GM12878 (cell line): ENCODE results near the gene SSBP1. TPM values are rescaled to one million over a fixed set of nuclear protein-coding genes. Genes with fewer than 3 reads are reported as not detected.

Experiments
- ATAC-seq: fragments of 200-7000 bp; cut with Tn5 transposase; 3 replicates; pipeline ENCODE4 v1.9.1; 2020; ENCODE audit warnings: mild to moderate bottlenecking, moderate library complexity
- BruUV-seq: library from RNA; stranded (reverse); fragments of 400-500 nt; replicated peaks from 2 replicates; lab custom pipeline; 2021; lab: Mats Ljungman, UMichigan
- CTCF ChIA-PET: fragments of 300-600 bp; sonication (Branson Sonifier 250); formaldehyde crosslinking; extraction: SDS; loops from one replicate; lab custom pipeline; 2021; ENCODE audit warnings: inconsistent platforms; lab: Yijun Ruan, JAX
- POLR2A ChIA-PET: fragments of 350-600 bp; formaldehyde crosslinking; extraction: SDS; loops from one replicate; lab custom pipeline; 2021; ENCODE audit warnings: inconsistent platforms; lab: Charles Lee
- RAD21 ChIA-PET: fragments of 300-600 bp; sonication (Branson Sonifier 250); formaldehyde crosslinking; loops from one replicate; lab custom pipeline; 2023; ENCODE audit warnings: antibody characterized with exemption; ENCODE audit not compliant: unreplicated experiment; lab: Charles Lee
- SMC1A ChIA-PET: fragments of 300-600 bp; sonication (Branson Sonifier 250); formaldehyde crosslinking; loops from one replicate; lab custom pipeline; 2023; ENCODE audit not compliant: unreplicated experiment, uncharacterized antibody; lab: Charles Lee
- DNase-seq: peaks from one replicate; pipeline ENCODE4 v3.0.0-alpha.2; 2011; ENCODE audit warnings: low read depth, low spot score
- FAIRE-seq: peaks from 3 replicates; lab custom pipeline; 2011; peaks lifted over from hg19 to GRCh38; lab: Jason Lieb, UNC
- H2AFZ ChIP-seq: 2 replicates; pipeline ENCODE4 v1.6.0; 2011; ENCODE audit warnings: low read depth, low read length, control low read depth; ENCODE audit not compliant: control insufficient read depth
- H3K27ac ChIP-seq: 2 replicates; pipeline ENCODE4 v1.5.1; 2011; ENCODE audit warnings: control low read depth; ENCODE audit not compliant: control insufficient read depth, insufficient read depth
- H3K27me3 ChIP-seq, 2 experiments: replicated peaks in 1 of 2; 2 replicates each; pipeline versions ENCODE4 v1.6.0 to v1.6.1; 2011; ENCODE audit warnings: low read length in 1 of 2; ENCODE audit not compliant: control insufficient read depth in 2 of 2, insufficient read depth in 2 of 2
- H3K36me3 ChIP-seq, 2 experiments: 2 replicates each; pipeline ENCODE4 v1.5.1; 2011; ENCODE audit warnings: low read length in 1 of 2; ENCODE audit not compliant: control insufficient read depth in 2 of 2, insufficient read depth in 2 of 2
- H3K4me1 ChIP-seq: 2 replicates; pipeline ENCODE4 v1.6.1; 2011; ENCODE audit warnings: mild to moderate bottlenecking, low read length, moderate library complexity, mixed read lengths; ENCODE audit not compliant: control insufficient read depth, insufficient read depth
- H3K4me2 ChIP-seq: 2 replicates; pipeline ENCODE4 v1.6.0; 2011; ENCODE audit warnings: control low read depth; ENCODE audit not compliant: control insufficient read depth, insufficient read depth
- H3K4me3 ChIP-seq: fragments of 200-600 bp; sonication (generic); 2 replicates; pipeline ENCODE4 v1.5.1; 2016
- H3K79me2 ChIP-seq: 2 replicates; pipeline ENCODE4 v1.6.0; 2011; ENCODE audit warnings: low read length; ENCODE audit not compliant: control insufficient read depth, insufficient read depth
- H3K9ac ChIP-seq: 2 replicates; pipeline ENCODE4 v1.8.0; 2011; ENCODE audit warnings: low read length, control low read depth, mixed read lengths; ENCODE audit not compliant: control insufficient read depth, insufficient read depth
- H3K9me3 ChIP-seq: replicated peaks from 3 replicates; pipeline ENCODE4 v1.5.1; 2011; ENCODE audit warnings: mild to moderate bottlenecking, low read length; ENCODE audit not compliant: control insufficient read depth, insufficient read depth
- H4K20me1 ChIP-seq: 2 replicates; pipeline ENCODE4 v1.6.0; 2011; ENCODE audit not compliant: control insufficient read depth, insufficient read depth
- FOXK2 ChIP-seq: fragments of 450-650 bp; IDR thresholded peaks from 2 replicates; pipeline ENCODE4 v1.6.1; 2017; ENCODE audit warnings: mild to moderate bottlenecking, moderate library complexity
- SREBF2 ChIP-seq: IDR thresholded peaks from 2 replicates; pipeline ENCODE4 v1.6.1; 2012; ENCODE audit warnings: mild to moderate bottlenecking, low read length
- WGBS: methylation state at CpG from one replicate; pipeline ENCODE4 v1.1.6; 2016; ENCODE audit warnings: low lambda C conversion rate; ENCODE audit not compliant: insufficient replicate concordance, insufficient coverage; ENCODE audit errors: missing lambda C conversion rate; 5-methylcytosine and 5-hydroxymethylcytosine counted together
- in situ Hi-C: fragments of 300-500 bp; cut with MboI; formaldehyde crosslinking; loops from 9 replicates; pipeline ENCODE4 v1.14.3; 2018; ENCODE audit warnings: mixed read lengths
- intact Hi-C: fragments of 100-400 bp; cut with micrococcal nuclease; formaldehyde crosslinking; loops from one replicate; pipeline ENCODE4 v1.14.2; 2022; ENCODE audit not compliant: unreplicated experiment
- polyA plus RNA-seq, 11 experiments: library from polyadenylated mRNA; depleted of rRNA in 4 of 11; unstranded in 6 of 11; stranded (reverse) in 5 of 11; fragments of >200 nt; fragmentation: Nextera tagmentation in 4 of 11; fragmentation: Illumina TruSeq in 1 of 11; extraction: Ambion mirVana in 4 of 11; extraction: Trizol in 1 of 11; gene quantifications; 1 replicate in 1 of 11; 2 replicates in 10 of 11; pipeline versions ENCODE4 v1.2.1 to v1.2.3, GENCODE V29; 2011 to 2016; ENCODE audit warnings: inconsistent platforms in 2 of 11, missing spikeins in 2 of 11, low read depth in 1 of 11
- small RNA-seq: library from RNA; depleted of rRNA; stranded (forward); fragments of <200 nt; gene quantifications from one replicate; pipeline ENCODE3, GENCODE V24; 2014
- total RNA-seq, 4 experiments: library from RNA; depleted of rRNA in 3 of 4; stranded (reverse); fragments of >200 nt in 3 of 4; fragmentation: Illumina TruSeq in 1 of 4; extraction: Trizol in 1 of 4; gene quantifications; 2 replicates each; pipeline versions ENCODE4 v1.2.1 to v1.2.3, GENCODE V29; 2013 to 2021

Gene SSBP1
- total and polyA plus RNA-seq, 10 of the 15 experiments (the other 5 are each of a cell fraction or from before 2014, with no cell fraction given): 191 to 998 (median 418) TPM

DNA sequence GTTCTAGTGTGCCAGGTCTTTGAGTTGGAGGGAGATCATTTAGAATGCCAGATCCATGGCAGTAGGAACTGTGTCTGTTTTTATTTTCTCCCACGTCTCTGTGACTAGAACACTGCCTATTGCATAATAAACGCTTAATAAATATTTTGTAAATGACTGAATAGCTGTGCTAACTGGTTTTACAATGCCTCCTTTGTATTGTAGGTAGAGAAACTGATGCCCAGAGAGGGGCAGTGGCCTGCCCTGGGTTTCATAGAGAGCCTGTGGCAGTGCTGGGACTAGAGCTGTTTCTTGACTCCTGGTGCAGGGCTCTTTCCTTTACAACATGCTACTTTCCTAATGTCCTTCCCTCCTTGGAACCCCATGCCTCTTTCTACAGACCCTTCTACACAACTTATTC lies 54.4 kb downstream of the SSBP1 start:
- POLR2A ChIA-PET: no interaction called here
- 100% methylated on average over 2 of the region's 2 CpGs for WGBS
- no TSS peak for BruUV-seq

More for the DNA sequence above, 54.4 kb downstream of the SSBP1 start:
- ChIA-PET RAD21 (no interaction called here), SMC1A (no interaction called here)
- intact Hi-C loops: no loop called here
- in situ Hi-C loops: no loop called here
- H3K79me2 ChIP-seq: no peaks in the 10 kb centered on the region
- no peak for TF ChIP-seq FOXK2
- TF ChIP-seq SREBF2: no peak
- TF ChIP-seq, all 136 proteins: peak for 0
- Histone ChIP-seq H4K20me1 (no peaks in the 10 kb centered on the region), H3K9me3 (no peaks in the 10 kb centered on the region), H3K4me2 (no peak overlapping the region), H3K27me3 (no peaks in the 10 kb centered on the region), H3K9ac (no peak overlapping the region), H3K27ac (no peak overlapping the region), H3K4me3 (no peak overlapping the region), H3K4me1 (no peaks in the 10 kb centered on the region), H3K36me3 (no peaks in the 10 kb centered on the region; a peak in 2 of 4 replicates), H2AFZ (no peak overlapping the region)
- DNase-seq (no peak), ATAC-seq (no peak), FAIRE-seq (no peak)
- CTCF ChIA-PET: interaction anchor here (1.0 kb wide), 1 partner anchor 36 kb away, joined by 3 read pairs; no protein-coding TSS in a partner anchor

Small RNAs within 50 kb of the gene (small RNA-seq; reads per million reads assigned to genes)
- gene RNU1-82P: not detected

Other genes with a start within 250 kb of the SSBP1 start
Only the 7 nearest of the 10 such genes appear.
- 28.0 and 33.8 TPM in 2 replicates for gene DENND11, start 36.2 kb upstream of the SSBP1 start, total RNA-seq (2014; rRNA removed)
- gene DENND11, start 36.2 kb upstream of the SSBP1 start, total RNA-seq (2014; rRNA removed; fragmentation: Illumina TruSeq; extraction: Trizol): 29.7 and 30.6 TPM in 2 replicates
- 33.3 and 35.9 TPM in 2 replicates for gene DENND11, start 36.2 kb upstream of the SSBP1 start, total RNA-seq (2021)
- 47.0 and 57.7 TPM in 2 replicates for gene DENND11, start 36.2 kb upstream of the SSBP1 start, polyA plus RNA-seq (2011; rRNA removed)
- gene DENND11, start 36.2 kb upstream of the SSBP1 start, polyA plus RNA-seq (2014; fragmentation: Illumina TruSeq; extraction: Trizol): 32.2 and 40.7 TPM in 2 replicates
- gene DENND11, start 36.2 kb upstream of the SSBP1 start, polyA plus RNA-seq (2014; fragmentation: Nextera tagmentation; extraction: Ambion mirVana): 1 to 10 TPM; 3.5 to 7.9 TPM
- 20.2 and 25.3 TPM in 2 replicates for gene DENND11, start 36.2 kb upstream of the SSBP1 start, polyA plus RNA-seq (2014; rRNA removed)
- 1 to 10 TPM; 2.7 to 3.0 TPM for gene DENND11, start 36.2 kb upstream of the SSBP1 start, polyA plus RNA-seq (2016; fragmentation: Nextera tagmentation; extraction: Ambion mirVana)
- gene WEE2, start 30.0 kb upstream of the SSBP1 start, total RNA-seq (2014; rRNA removed): not detected in 2 replicates
- not detected in 2 replicates for gene WEE2, start 30.0 kb upstream of the SSBP1 start, total RNA-seq (2014; rRNA removed; fragmentation: Illumina TruSeq; extraction: Trizol)
- gene WEE2, start 30.0 kb upstream of the SSBP1 start, total RNA-seq (2021): 0.24 TPM in 1 of 2 replicates, not detected in the other
- gene WEE2, start 30.0 kb upstream of the SSBP1 start, polyA plus RNA-seq (2011; rRNA removed): 0.03 and 0.12 TPM in 2 replicates
- gene WEE2, start 30.0 kb upstream of the SSBP1 start, polyA plus RNA-seq (2014; fragmentation: Illumina TruSeq; extraction: Trizol): 0.03 TPM in 1 of 2 replicates, not detected in the other
- gene WEE2, start 30.0 kb upstream of the SSBP1 start, polyA plus RNA-seq (2014; fragmentation: Nextera tagmentation; extraction: Ambion mirVana): under 1 TPM in 1 of 2 experiments, not detected in 1; 0.02 TPM
- not detected in 2 replicates for gene WEE2, start 30.0 kb upstream of the SSBP1 start, polyA plus RNA-seq (2014; rRNA removed)
- not detected for gene WEE2, start 30.0 kb upstream of the SSBP1 start, polyA plus RNA-seq (2016; fragmentation: Nextera tagmentation; extraction: Ambion mirVana)
- 0.85 and 1.8 TPM in 2 replicates for gene TAS2R3, start 25.7 kb downstream of the SSBP1 start, total RNA-seq (2014; rRNA removed)
- 1.1 and 1.2 TPM in 2 replicates for gene TAS2R3, start 25.7 kb downstream of the SSBP1 start, total RNA-seq (2014; rRNA removed; fragmentation: Illumina TruSeq; extraction: Trizol)
- gene TAS2R3, start 25.7 kb downstream of the SSBP1 start, total RNA-seq (2021): 0.21 and 0.24 TPM in 2 replicates
- gene TAS2R3, start 25.7 kb downstream of the SSBP1 start, polyA plus RNA-seq (2011; rRNA removed): 0.72 and 0.91 TPM in 2 replicates
- 0.25 TPM in 1 of 2 replicates, not detected in the other for gene TAS2R3, start 25.7 kb downstream of the SSBP1 start, polyA plus RNA-seq (2014; fragmentation: Illumina TruSeq; extraction: Trizol)
- not detected for gene TAS2R3, start 25.7 kb downstream of the SSBP1 start, polyA plus RNA-seq (2014; fragmentation: Nextera tagmentation; extraction: Ambion mirVana)
- gene TAS2R3, start 25.7 kb downstream of the SSBP1 start, polyA plus RNA-seq (2014; rRNA removed): 0.09 and 0.23 TPM in 2 replicates
- gene TAS2R3, start 25.7 kb downstream of the SSBP1 start, polyA plus RNA-seq (2016; fragmentation: Nextera tagmentation; extraction: Ambion mirVana): not detected
- 0.33 and 0.40 TPM in 2 replicates for gene TAS2R4, start 38.3 kb downstream of the SSBP1 start, total RNA-seq (2014; rRNA removed)
- gene TAS2R4, start 38.3 kb downstream of the SSBP1 start, total RNA-seq (2014; rRNA removed; fragmentation: Illumina TruSeq; extraction: Trizol): 0.67 and 0.83 TPM in 2 replicates
- gene TAS2R4, start 38.3 kb downstream of the SSBP1 start, total RNA-seq (2021): 0.33 and 0.35 TPM in 2 replicates
- gene TAS2R4, start 38.3 kb downstream of the SSBP1 start, polyA plus RNA-seq (2011; rRNA removed): 0.90 and 1.7 TPM in 2 replicates
- gene TAS2R4, start 38.3 kb downstream of the SSBP1 start, polyA plus RNA-seq (2014; fragmentation: Illumina TruSeq; extraction: Trizol): 0.43 and 0.47 TPM in 2 replicates
- gene TAS2R4, start 38.3 kb downstream of the SSBP1 start, polyA plus RNA-seq (2014; fragmentation: Nextera tagmentation; extraction: Ambion mirVana): under 1 TPM in 1 of 2 experiments, not detected in 1; 0.04 TPM
- 0.40 and 0.42 TPM in 2 replicates for gene TAS2R4, start 38.3 kb downstream of the SSBP1 start, polyA plus RNA-seq (2014; rRNA removed)
- under 1 TPM; 0.13 to 0.19 TPM for gene TAS2R4, start 38.3 kb downstream of the SSBP1 start, polyA plus RNA-seq (2016; fragmentation: Nextera tagmentation; extraction: Ambion mirVana)
- 0.51 and 1.3 TPM in 2 replicates for gene TAS2R5, start 51.9 kb downstream of the SSBP1 start, total RNA-seq (2014; rRNA removed)
- 0.31 and 0.46 TPM in 2 replicates for gene TAS2R5, start 51.9 kb downstream of the SSBP1 start, total RNA-seq (2014; rRNA removed; fragmentation: Illumina TruSeq; extraction: Trizol)
- gene TAS2R5, start 51.9 kb downstream of the SSBP1 start, total RNA-seq (2021): 0.44 and 0.45 TPM in 2 replicates
- 1.8 and 2.1 TPM in 2 replicates for gene TAS2R5, start 51.9 kb downstream of the SSBP1 start, polyA plus RNA-seq (2011; rRNA removed)
- gene TAS2R5, start 51.9 kb downstream of the SSBP1 start, polyA plus RNA-seq (2014; fragmentation: Illumina TruSeq; extraction: Trizol): 0.21 and 1.00 TPM in 2 replicates
- gene TAS2R5, start 51.9 kb downstream of the SSBP1 start, polyA plus RNA-seq (2014; fragmentation: Nextera tagmentation; extraction: Ambion mirVana): under 1 TPM in 1 of 2 experiments, not detected in 1; 0.07 TPM
- 0.30 and 0.58 TPM in 2 replicates for gene TAS2R5, start 51.9 kb downstream of the SSBP1 start, polyA plus RNA-seq (2014; rRNA removed)
- not detected for gene TAS2R5, start 51.9 kb downstream of the SSBP1 start, polyA plus RNA-seq (2016; fragmentation: Nextera tagmentation; extraction: Ambion mirVana)
- not detected in 2 replicates for gene PRSS37, start 103.1 kb downstream of the SSBP1 start, total RNA-seq (2014; rRNA removed)
- gene PRSS37, start 103.1 kb downstream of the SSBP1 start, total RNA-seq (2014; rRNA removed; fragmentation: Illumina TruSeq; extraction: Trizol): not detected in 2 replicates
- gene PRSS37, start 103.1 kb downstream of the SSBP1 start, total RNA-seq (2021): not detected in 2 replicates
- not detected in 2 replicates for gene PRSS37, start 103.1 kb downstream of the SSBP1 start, polyA plus RNA-seq (2011; rRNA removed)
- gene PRSS37, start 103.1 kb downstream of the SSBP1 start, polyA plus RNA-seq (2014; fragmentation: Illumina TruSeq; extraction: Trizol): not detected in 2 replicates
- not detected for gene PRSS37, start 103.1 kb downstream of the SSBP1 start, polyA plus RNA-seq (2014; fragmentation: Nextera tagmentation; extraction: Ambion mirVana)
- gene PRSS37, start 103.1 kb downstream of the SSBP1 start, polyA plus RNA-seq (2014; rRNA removed): not detected in 2 replicates
- not detected for gene PRSS37, start 103.1 kb downstream of the SSBP1 start, polyA plus RNA-seq (2016; fragmentation: Nextera tagmentation; extraction: Ambion mirVana)
- 0.16 TPM in 1 of 2 replicates, not detected in the other for gene OR9A4, start 178.0 kb downstream of the SSBP1 start, total RNA-seq (2014; rRNA removed)
- gene OR9A4, start 178.0 kb downstream of the SSBP1 start, total RNA-seq (2014; rRNA removed; fragmentation: Illumina TruSeq; extraction: Trizol): not detected in 2 replicates
- not detected in 2 replicates for gene OR9A4, start 178.0 kb downstream of the SSBP1 start, total RNA-seq (2021)
- gene OR9A4, start 178.0 kb downstream of the SSBP1 start, polyA plus RNA-seq (2011; rRNA removed): not detected in 2 replicates
- not detected in 2 replicates for gene OR9A4, start 178.0 kb downstream of the SSBP1 start, polyA plus RNA-seq (2014; fragmentation: Illumina TruSeq; extraction: Trizol)
- not detected for gene OR9A4, start 178.0 kb downstream of the SSBP1 start, polyA plus RNA-seq (2014; fragmentation: Nextera tagmentation; extraction: Ambion mirVana)
- gene OR9A4, start 178.0 kb downstream of the SSBP1 start, polyA plus RNA-seq (2014; rRNA removed): not detected in 2 replicates
- not detected for gene OR9A4, start 178.0 kb downstream of the SSBP1 start, polyA plus RNA-seq (2016; fragmentation: Nextera tagmentation; extraction: Ambion mirVana)